Breast epithelium (tissue), 3 donors: ENCODE measurements around the gene TPST1.

Source experiments
- POLR2A ChIP-seq: fragments of 450-650 bp; IDR thresholded peaks from one replicate; pipeline ENCODE4 v1.6.1; 2016; ENCODE audit warnings: antibody characterized with exemption, mild to moderate bottlenecking, moderate library complexity
- POLR2AphosphoS5 ChIP-seq, 3 donors: sonication (generic); formaldehyde crosslinking; IDR thresholded peaks; one replicate each; pipeline ENCODE4 v1.6.1; 2017; ENCODE audit warnings: antibody characterized with exemption in 3 of 3
- TF ChIP-seq, protein P1 (sequence below), 3 donors: fragments of 450-650 bp; IDR thresholded peaks; one replicate each; pipeline ENCODE4 v1.5.1; 2016 to 2017; ENCODE audit warnings: antibody characterized with exemption in 3 of 3, mild to moderate bottlenecking in 3 of 3, moderate library complexity in 3 of 3

DNA sequence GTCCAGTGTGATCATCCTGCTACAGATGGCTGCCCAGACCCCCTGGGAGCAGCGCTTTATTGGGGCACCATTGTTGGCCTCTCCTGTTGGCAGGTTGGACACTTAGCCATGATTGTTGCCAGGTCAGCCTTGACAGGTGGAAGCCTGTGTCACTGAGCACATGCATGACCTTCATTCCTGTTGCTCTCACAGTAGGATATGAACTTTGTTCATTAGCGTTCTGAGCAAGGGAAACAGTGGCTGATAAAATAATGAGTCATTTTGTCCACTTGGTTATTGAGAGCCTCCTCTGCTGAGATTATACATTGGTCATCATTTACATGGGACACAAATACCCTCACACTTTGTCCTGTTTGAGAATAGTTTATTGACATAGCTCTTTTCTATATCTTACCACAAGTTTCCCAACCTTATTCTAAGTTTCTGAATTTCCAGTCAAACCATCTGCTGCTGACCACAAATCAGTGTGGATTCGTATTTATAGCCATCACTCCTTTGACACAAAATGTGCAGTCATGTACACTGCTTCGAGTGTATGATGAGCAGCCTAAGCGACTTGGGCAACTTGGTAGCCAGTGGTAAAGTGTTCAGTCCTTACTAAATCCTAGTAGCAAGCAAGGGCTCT is 102.6 kb downstream of the TPST1 start:
- TF ChIP-seq, protein P1, sequence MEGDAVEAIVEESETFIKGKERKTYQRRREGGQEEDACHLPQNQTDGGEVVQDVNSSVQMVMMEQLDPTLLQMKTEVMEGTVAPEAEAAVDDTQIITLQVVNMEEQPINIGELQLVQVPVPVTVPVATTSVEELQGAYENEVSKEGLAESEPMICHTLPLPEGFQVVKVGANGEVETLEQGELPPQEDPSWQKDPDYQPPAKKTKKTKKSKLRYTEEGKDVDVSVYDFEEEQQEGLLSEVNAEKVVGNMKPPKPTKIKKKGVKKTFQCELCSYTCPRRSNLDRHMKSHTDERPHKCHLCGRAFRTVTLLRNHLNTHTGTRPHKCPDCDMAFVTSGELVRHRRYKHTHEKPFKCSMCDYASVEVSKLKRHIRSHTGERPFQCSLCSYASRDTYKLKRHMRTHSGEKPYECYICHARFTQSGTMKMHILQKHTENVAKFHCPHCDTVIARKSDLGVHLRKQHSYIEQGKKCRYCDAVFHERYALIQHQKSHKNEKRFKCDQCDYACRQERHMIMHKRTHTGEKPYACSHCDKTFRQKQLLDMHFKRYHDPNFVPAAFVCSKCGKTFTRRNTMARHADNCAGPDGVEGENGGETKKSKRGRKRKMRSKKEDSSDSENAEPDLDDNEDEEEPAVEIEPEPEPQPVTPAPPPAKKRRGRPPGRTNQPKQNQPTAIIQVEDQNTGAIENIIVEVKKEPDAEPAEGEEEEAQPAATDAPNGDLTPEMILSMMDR (IDR thresholded peaks at IDR 0.05): no peak
- TF ChIP-seq POLR2A: no peak
- no peak for TF ChIP-seq POLR2AphosphoS5 (IDR thresholded peaks at IDR 0.05)
